Superior temporal gyrus (tissue), 1 donor: ENCODE measurements around the gene CHD8.
"Not testable (repeated sequence)": the region's sequence is repeated elsewhere in the genome, so short reads cannot be mapped to it uniquely, and the experiment has no call there.

Experiments
- DNase-seq: peaks from one replicate; pipeline ENCODE4 v3.0.0-alpha.2; 2016; ENCODE audit errors: extremely low spot score

The CHD8 gene

GRCh38 chr14:21372814-21373213, 83.1 kb downstream of the CHD8 start:
- DNase-seq = not testable (repeated sequence)

- DNase-seq = no peak
These were observed 85.8 kb downstream of the CHD8 start for GRCh38 chr14:21369949-21370679.

DNA sequence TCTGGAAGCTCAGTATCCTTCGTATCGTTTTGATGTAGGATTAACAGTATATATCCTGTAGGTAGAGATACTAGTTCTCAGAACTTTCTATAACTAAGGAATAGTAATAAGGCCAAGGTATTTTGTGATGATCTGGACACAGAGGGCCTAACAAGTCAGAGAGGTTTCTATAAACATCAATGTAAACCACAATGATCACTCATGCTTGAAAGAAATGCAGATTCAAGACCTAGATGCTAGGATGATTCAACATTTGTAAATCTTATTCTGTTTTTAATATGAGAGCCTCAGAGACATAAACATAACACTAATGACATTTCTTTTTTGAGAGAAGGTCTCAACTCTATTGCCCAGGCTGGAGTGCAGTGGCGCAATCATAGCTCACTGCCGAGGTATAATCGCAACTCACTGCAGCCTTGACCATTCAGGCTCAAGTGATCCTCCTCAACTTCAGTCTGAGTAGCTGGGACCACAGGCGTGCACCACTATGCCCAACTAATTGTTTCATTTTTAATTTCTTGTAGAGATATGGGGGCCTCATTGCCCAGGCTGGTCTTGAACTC, 88.3 kb downstream of the CHD8 start:
- no peak for DNase-seq

GRCh38 chr14:21356511-21356910, 99.4 kb downstream of the CHD8 start:
- DNase-seq = no peak

- DNase-seq = no peak
These were observed 103.3 kb downstream of the CHD8 start for GRCh38 chr14:21352587-21352986.

DNA sequence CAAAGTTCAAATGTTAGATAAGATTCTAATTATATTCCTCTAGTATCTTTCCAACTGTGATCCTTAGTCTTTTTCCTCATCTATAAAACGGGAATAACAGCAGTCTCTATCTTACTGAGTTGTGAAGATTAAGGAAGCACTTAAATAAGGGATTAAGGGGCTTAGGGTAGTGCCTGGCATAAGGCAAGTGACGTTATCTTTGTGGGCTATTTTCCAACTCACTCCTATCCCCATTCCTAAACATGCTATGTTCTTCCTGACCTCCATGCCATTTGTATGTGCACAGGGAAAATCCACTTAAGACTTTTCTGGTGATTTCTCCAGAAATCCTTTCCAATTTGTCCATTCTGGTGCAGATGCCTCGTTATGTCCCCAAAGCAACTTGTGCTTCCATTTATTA, 105.4 kb downstream of the CHD8 start:
- DNase-seq = no peak

- no peak for DNase-seq
These were observed 108.7 kb downstream of the CHD8 start for GRCh38 chr14:21347201-21347600.

- DNase-seq = no peak
These were observed 109.3 kb downstream of the CHD8 start for GRCh38 chr14:21346532-21347135.

DNA sequence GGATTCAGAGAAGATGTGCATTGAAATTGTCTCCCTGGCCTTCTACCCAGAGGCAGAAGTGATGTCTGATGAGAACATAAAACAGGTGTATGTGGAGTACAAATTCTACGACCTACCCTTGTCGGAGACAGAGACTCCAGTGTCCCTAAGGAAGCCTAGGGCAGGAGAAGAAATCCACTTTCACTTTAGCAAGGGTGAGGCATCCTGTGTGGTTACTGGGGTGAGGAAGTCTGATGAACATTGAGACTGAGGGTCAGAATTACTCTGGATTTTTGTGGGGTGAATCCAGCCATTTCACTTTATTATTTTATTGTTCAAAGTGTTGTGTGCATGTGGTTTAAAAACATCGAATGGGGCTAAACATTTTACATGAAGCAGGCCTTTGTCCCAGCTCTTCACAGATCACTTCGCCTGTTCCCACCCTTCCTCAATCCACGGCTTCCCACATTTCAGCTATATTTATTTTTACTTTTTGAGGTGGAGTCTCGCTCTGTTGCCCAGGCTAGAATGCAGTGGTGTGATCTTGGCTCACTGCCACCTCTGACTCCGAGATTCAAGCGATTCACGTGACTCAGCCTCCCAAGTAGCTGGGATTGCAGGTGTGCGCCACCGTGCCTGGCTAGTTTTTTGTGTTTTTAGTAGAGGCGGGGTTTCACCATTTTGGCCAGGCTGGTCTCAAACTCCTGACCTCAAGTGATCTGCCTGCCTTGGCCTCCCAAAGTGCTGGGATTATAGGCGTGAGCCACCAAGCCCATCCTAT, 112.7 kb downstream of the CHD8 start:
- DNase-seq = no peak
